NCI-H146 treated with DMSO at 0.1 percent for 48 hours (cell line): ENCODE results near the gene RGS21.

Experiments
- DNase-seq: peaks from one replicate; lab custom pipeline; 2025; ENCODE audit not compliant: unreplicated experiment; lab: John Stamatoyannopoulos, UW

The RGS21 gene

DNA sequence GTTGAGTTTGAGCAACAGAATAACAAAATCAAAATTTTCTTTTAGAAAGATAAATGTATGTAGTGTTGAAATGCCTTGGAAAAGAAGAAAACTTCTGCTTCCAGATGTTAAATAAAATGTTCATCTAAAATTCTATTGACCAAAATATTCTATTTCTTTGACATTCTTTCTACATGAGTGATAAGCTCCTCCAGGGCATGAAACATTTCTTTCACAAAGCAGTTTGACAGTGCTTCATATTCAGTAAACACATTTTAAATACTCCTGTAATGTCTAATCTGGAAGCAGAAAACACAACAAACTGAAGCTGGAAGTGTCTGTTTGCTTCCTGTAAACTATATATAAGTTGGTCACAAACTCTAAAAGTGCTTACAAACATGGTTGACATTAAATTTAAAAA, 61.5 kb downstream of the RGS21 start:
- DNase-seq: no peak

- no peak for DNase-seq
These were observed 62.1 kb downstream of the RGS21 start for GRCh38 chr1:192378878-192379277.

DNA sequence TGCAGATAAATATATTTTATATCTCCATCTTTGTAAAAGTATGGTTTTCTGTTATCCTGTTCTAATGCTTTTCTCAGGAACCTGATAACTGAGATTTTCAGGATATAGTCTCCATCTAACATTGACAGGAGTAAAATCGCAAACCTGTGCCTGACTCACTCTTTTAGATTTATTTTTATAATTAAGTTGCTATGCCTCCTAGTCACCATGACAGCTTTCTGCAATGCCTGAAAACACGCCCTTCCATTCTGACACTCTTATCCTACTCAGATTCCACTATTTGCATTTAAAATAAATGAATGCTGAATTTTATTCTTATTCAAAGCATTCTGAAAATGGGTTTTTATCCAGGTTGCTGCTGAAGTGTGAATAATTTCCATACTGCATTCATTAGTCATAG, 62.8 kb downstream of the RGS21 start:
- DNase-seq: no peak

- no peak for DNase-seq
These were observed 66.0 kb downstream of the RGS21 start for GRCh38 chr1:192382758-192383157.

DNA sequence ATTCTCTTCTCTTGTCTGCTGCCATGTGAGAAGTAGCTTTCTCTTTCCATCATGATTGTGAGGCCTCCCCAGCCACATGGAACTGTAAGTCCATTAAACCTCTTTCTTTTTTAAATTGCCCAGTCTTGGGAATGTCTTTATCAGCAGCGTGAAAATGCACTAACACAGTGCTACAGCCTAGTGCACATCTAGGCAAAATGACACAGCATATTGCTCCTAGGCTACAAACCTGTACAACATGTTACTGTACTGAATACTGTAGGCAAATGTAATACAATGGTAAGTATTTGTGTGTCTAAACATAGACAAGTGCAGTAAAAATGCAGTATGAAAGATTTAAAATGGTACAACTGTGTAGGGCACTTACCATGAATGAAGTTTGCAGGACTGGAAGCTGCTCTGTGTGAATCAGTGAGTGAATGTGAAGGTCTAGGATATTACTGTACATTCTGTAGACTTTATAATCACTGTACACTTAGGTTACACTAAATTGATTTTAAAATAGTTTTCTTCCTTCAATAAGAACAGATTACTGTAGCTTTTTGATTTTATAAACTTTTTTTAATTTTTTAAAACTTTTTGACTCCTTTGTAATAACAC, 69.4 kb downstream of the RGS21 start:
- DNase-seq: no peak

GRCh38 chr1:192395211-192395610, 78.4 kb downstream of the RGS21 start:
- no peak for DNase-seq

GRCh38 chr1:192395895-192396294, 79.1 kb downstream of the RGS21 start:
- DNase-seq: no peak

GRCh38 chr1:192399161-192399560, 82.4 kb downstream of the RGS21 start:
- DNase-seq: no peak

GRCh38 chr1:192401825-192402224, 85.0 kb downstream of the RGS21 start:
- no peak for DNase-seq

DNA sequence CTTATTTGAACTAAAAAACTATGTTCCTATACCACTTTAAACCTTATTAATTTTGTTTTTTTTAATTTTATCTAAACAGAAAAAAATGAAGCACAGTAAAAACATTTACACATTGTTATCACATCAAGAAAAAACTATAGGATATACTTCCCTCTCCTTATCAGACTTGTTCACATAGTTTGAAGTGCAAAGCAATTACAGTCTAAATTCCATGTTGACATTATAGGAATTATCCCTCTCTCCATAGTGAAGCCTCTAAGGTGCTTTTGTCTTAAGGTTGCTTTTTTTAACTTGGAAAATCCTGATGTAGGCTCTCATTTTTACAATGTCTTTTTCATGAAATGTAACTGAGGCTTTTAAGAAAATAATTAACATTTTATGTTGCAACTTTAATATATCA, 85.8 kb downstream of the RGS21 start:
- no peak for DNase-seq

DNA sequence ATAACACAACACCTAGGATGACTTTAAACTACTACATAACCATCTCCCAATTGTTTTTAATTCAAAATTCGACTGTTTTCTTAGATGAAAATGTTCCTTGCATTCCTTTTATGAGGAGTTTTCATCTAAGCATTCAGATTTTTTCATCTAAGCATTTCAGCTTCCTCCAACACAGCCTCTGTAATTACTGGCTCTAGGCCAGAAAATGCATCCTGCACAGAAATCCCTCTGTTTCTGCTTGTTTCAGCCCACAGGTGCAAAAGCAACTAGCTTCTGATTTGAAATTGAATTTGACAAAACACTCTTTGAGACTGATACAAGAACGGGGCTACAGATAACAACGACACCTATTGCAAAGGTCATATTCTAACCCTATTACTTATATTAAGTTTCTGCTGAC, 90.4 kb downstream of the RGS21 start:
- DNase-seq: no peak
